WTC11 (cell line): ENCODE results near the gene MARK2. TPM values are rescaled to one million over a fixed set of nuclear protein-coding genes. Genes with fewer than 3 reads are reported as not detected.

Source experiments
- ATAC-seq: fragments of 200-7000 bp; cut with Tn5 transposase; 2 replicates; pipeline ENCODE4 v1.10.0; 2021; ENCODE audit warnings: mild to moderate bottlenecking, moderate library complexity
- CTCF ChIA-PET: fragments of 300-600 bp; sonication (Branson Sonifier 250); formaldehyde crosslinking; loops from one replicate; lab custom pipeline; 2021; ENCODE audit warnings: antibody characterized with exemption; lab: Charles Lee
- POLR2A ChIA-PET: fragments of 350-600 bp; sonication (Branson Sonifier 250); formaldehyde crosslinking; loops from one replicate; lab custom pipeline; 2021; ENCODE audit warnings: antibody characterized with exemption; lab: Charles Lee
- DNase-seq: peaks from one replicate; pipeline ENCODE4 v3.0.0; 2021; ENCODE audit warnings: low spot score
- H3K27ac Mint-ChIP-seq: 2 replicates; pipeline ENCODE4 v1.8.0; 2021; ENCODE audit warnings: mixed read lengths
- H3K27me3 Mint-ChIP-seq: 2 replicates; pipeline ENCODE4 v1.8.0; 2021; ENCODE audit warnings: low read depth, mild to moderate bottlenecking, moderate library complexity, mixed read lengths
- H3K36me3 Mint-ChIP-seq: 2 replicates; pipeline ENCODE4 v1.8.0; 2021; ENCODE audit warnings: mixed read lengths
- H3K4me1 Mint-ChIP-seq: 2 replicates; pipeline ENCODE4 v1.8.0; 2022; ENCODE audit warnings: mixed read lengths
- H3K4me3 Mint-ChIP-seq: 2 replicates; pipeline ENCODE4 v1.8.0; 2021; ENCODE audit warnings: mild to moderate bottlenecking, moderate library complexity, mixed read lengths
- H3K9me3 Mint-ChIP-seq: 2 replicates; pipeline ENCODE4 v1.8.0; 2021; ENCODE audit warnings: mixed read lengths
- E2F5 ChIP-seq: sonication (generic); formaldehyde crosslinking; IDR thresholded peaks from 2 replicates; pipeline ENCODE4 v1.8.1; 2022; ENCODE audit warnings: mild to moderate bottlenecking, moderate library complexity, missing genetic modification reagents
- FOXJ3 ChIP-seq: sonication (generic); formaldehyde crosslinking; IDR thresholded peaks from 2 replicates; pipeline ENCODE4 v1.9.0; 2021; ENCODE audit warnings: missing genetic modification reagents, mild to moderate bottlenecking, borderline replicate concordance
- GRHL2 ChIP-seq: fragments of 250-450 bp; sonication (Bioruptor Pico); IDR thresholded peaks from 2 replicates; pipeline ENCODE4 v1.8.0; 2022; ENCODE audit warnings: mild to moderate bottlenecking, moderate library complexity; ENCODE audit not compliant: insufficient replicate concordance, severe bottlenecking
- GTF2I ChIP-seq: fragments of 250-450 bp; sonication (Bioruptor Pico); conservative IDR thresholded peaks from 2 replicates; pipeline ENCODE4 v1.4.0; 2021; ENCODE audit warnings: mild to moderate bottlenecking
- JAZF1 ChIP-seq: fragments of 250-450 bp; sonication (Bioruptor Pico); IDR thresholded peaks from 2 replicates; pipeline ENCODE4 v1.9.0; 2021; ENCODE audit warnings: moderate library complexity, mild to moderate bottlenecking, inconsistent platforms
- JUN ChIP-seq: sonication (generic); formaldehyde crosslinking; IDR thresholded peaks from 2 replicates; pipeline ENCODE4 v1.8.0; 2023; ENCODE audit warnings: mild to moderate bottlenecking, missing genetic modification reagents
- KAT7 ChIP-seq: sonication (generic); formaldehyde crosslinking; IDR thresholded peaks from 2 replicates; pipeline ENCODE4 v1.8.1; 2023; ENCODE audit warnings: missing genetic modification reagents, mild to moderate bottlenecking, borderline replicate concordance
- MAX ChIP-seq: sonication (generic); formaldehyde crosslinking; IDR thresholded peaks from 2 replicates; pipeline ENCODE4 v1.8.0; 2022; ENCODE audit warnings: mild to moderate bottlenecking, missing genetic modification reagents
- NR1H2 ChIP-seq: sonication (generic); formaldehyde crosslinking; IDR thresholded peaks from 2 replicates; pipeline ENCODE4 v1.9.0; 2021; ENCODE audit warnings: mild to moderate bottlenecking, moderate library complexity, missing genetic modification reagents
- RORB ChIP-seq: fragments of 250-450 bp; sonication (Bioruptor Pico); IDR thresholded peaks from 2 replicates; pipeline ENCODE4 v1.9.0; 2021; ENCODE audit warnings: mild to moderate bottlenecking
- SMAD3 ChIP-seq: sonication (generic); formaldehyde crosslinking; IDR thresholded peaks from 2 replicates; pipeline ENCODE4 v1.8.0; 2022; ENCODE audit warnings: missing genetic modification reagents, mild to moderate bottlenecking, borderline replicate concordance
- SOX15 ChIP-seq: fragments of 250-450 bp; sonication (Bioruptor Pico); IDR thresholded peaks from 2 replicates; pipeline ENCODE4 v1.9.0; 2021; ENCODE audit warnings: mild to moderate bottlenecking
- SP1 ChIP-seq: sonication (generic); formaldehyde crosslinking; conservative IDR thresholded peaks from 2 replicates; pipeline ENCODE4 v1.8.1; 2022; ENCODE audit warnings: missing genetic modification reagents
- TP53 ChIP-seq: sonication (generic); formaldehyde crosslinking; IDR thresholded peaks from 2 replicates; pipeline ENCODE4 v1.8.1; 2023; ENCODE audit warnings: mild to moderate bottlenecking, missing genetic modification reagents
- USF1 ChIP-seq: sonication (generic); formaldehyde crosslinking; IDR thresholded peaks from 2 replicates; pipeline ENCODE4 v1.8.0; 2022; ENCODE audit warnings: mild to moderate bottlenecking, missing genetic modification reagents
- ZNF138 ChIP-seq: sonication (generic); formaldehyde crosslinking; conservative IDR thresholded peaks from 2 replicates; pipeline ENCODE4 v1.8.1; 2022; ENCODE audit warnings: mild to moderate bottlenecking, moderate library complexity, missing genetic modification reagents
- ZNF281 ChIP-seq: sonication (generic); formaldehyde crosslinking; IDR thresholded peaks from 2 replicates; pipeline ENCODE4 v1.8.0; 2023; ENCODE audit warnings: mild to moderate bottlenecking, missing genetic modification reagents
- ZNF416 ChIP-seq: fragments of 250-450 bp; sonication (Bioruptor Pico); IDR thresholded peaks from 2 replicates; pipeline ENCODE4 v1.9.0; 2021; ENCODE audit warnings: mild to moderate bottlenecking, inconsistent platforms
- ZNF532 ChIP-seq: fragments of 250-450 bp; sonication (Bioruptor Pico); IDR thresholded peaks from 2 replicates; pipeline ENCODE4 v1.9.0; 2021; ENCODE audit warnings: mild to moderate bottlenecking, borderline replicate concordance
- ZNF671 ChIP-seq: fragments of 250-450 bp; sonication (Bioruptor Pico); IDR thresholded peaks from 2 replicates; pipeline ENCODE4 v1.8.0; 2021; ENCODE audit warnings: mild to moderate bottlenecking
- total RNA-seq: library from RNA; stranded (reverse); gene quantifications from 3 replicates; pipeline ENCODE4 v1.2.3, GENCODE V29; 2021
- TF ChIP-seq, protein P1 (sequence below): sonication (generic); formaldehyde crosslinking; IDR thresholded peaks from 2 replicates; pipeline ENCODE4 v1.8.0; 2022; ENCODE audit warnings: mild to moderate bottlenecking, missing genetic modification reagents
- TF ChIP-seq, protein P2 (sequence below): sonication (generic); formaldehyde crosslinking; conservative IDR thresholded peaks from 2 replicates; pipeline ENCODE4 v1.8.1; 2022; ENCODE audit warnings: mild to moderate bottlenecking, missing genetic modification reagents
- TF ChIP-seq, protein P3 (sequence below): sonication (generic); formaldehyde crosslinking; IDR thresholded peaks from 2 replicates; pipeline ENCODE4 v1.8.0; 2022; ENCODE audit warnings: mild to moderate bottlenecking, missing genetic modification reagents
- TF ChIP-seq, protein P4 (sequence below): sonication (generic); formaldehyde crosslinking; IDR thresholded peaks from 2 replicates; pipeline ENCODE4 v1.8.1; 2022; ENCODE audit warnings: low read depth, mild to moderate bottlenecking, moderate library complexity, missing genetic modification reagents, borderline replicate concordance

Gene MARK2
- total RNA-seq, 1 experiment from 2014 or later = 57.4 TPM

- no peak for TF ChIP-seq ZNF281
- no peak for TF ChIP-seq KAT7 (CRISPR knock-in tag)
- no peak for TF ChIP-seq GTF2I (CRISPR knock-in tag)
- no peak for TF ChIP-seq ZNF138 (CRISPR knock-in tag)
- no peak for TF ChIP-seq ZNF532 (CRISPR knock-in tag)
- TF ChIP-seq E2F5 (CRISPR knock-in tag) = no peak
Measured at GRCh38 chr11:63793161-63793560, 45.7 kb upstream of the MARK2 start (continued).

DNA sequence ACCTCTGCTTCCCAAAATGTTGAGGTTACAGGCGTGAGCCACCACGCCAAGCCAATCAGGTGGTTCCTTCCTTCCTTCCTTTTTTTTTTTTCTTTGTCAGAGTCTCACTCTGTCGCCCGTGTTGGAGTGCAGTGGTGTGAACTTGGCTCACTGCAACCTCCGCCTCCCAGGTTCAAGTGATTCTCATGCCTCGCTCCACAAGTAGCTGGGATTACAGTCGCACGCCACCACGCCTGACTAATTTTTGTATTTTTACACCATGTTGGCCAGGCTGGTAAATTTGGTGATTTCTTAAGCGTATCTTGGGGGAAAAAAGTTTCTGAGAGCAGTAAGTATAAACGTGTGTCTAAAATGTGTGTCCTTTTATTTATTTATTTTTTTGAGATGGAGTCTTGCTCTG is 43.8 kb upstream of the MARK2 start:
- DNase-seq = no peak
- no peaks in the 10 kb centered on the region for H3K4me1 Mint-ChIP-seq
- H3K27me3 Mint-ChIP-seq = peaks cover 31% of the 10 kb centered on the region
- no peak overlapping the region for H3K27ac Mint-ChIP-seq
- ChIA-PET POLR2A (no interaction called here), CTCF (no interaction called here)
- no peak overlapping the region for H3K4me3 Mint-ChIP-seq
- no peak for ATAC-seq
- H3K9me3 Mint-ChIP-seq = peaks cover 30% of the 10 kb centered on the region
- peaks cover 17% of the 10 kb centered on the region for H3K36me3 Mint-ChIP-seq
- no peak for TF ChIP-seq ZNF671 (CRISPR knock-in tag)
- TF ChIP-seq ZNF416 = no peak
- TF ChIP-seq RORB (CRISPR knock-in tag) = no peak
- TF ChIP-seq TP53 = no peak
- TF ChIP-seq MAX (CRISPR knock-in tag) = no peak
- TF ChIP-seq SP1 (CRISPR knock-in tag) = no peak
- TF ChIP-seq, protein P1, sequence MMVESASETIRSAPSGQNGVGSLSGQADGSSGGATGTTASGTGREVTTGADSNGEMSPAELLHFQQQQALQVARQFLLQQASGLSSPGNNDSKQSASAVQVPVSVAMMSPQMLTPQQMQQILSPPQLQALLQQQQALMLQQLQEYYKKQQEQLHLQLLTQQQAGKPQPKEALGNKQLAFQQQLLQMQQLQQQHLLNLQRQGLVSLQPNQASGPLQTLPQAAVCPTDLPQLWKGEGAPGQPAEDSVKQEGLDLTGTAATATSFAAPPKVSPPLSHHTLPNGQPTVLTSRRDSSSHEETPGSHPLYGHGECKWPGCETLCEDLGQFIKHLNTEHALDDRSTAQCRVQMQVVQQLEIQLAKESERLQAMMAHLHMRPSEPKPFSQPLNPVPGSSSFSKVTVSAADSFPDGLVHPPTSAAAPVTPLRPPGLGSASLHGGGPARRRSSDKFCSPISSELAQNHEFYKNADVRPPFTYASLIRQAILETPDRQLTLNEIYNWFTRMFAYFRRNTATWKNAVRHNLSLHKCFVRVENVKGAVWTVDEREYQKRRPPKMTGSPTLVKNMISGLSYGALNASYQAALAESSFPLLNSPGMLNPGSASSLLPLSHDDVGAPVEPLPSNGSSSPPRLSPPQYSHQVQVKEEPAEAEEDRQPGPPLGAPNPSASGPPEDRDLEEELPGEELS (CRISPR knock-in tag) = no peak
- no peak for TF ChIP-seq FOXJ3
- TF ChIP-seq, protein P2, sequence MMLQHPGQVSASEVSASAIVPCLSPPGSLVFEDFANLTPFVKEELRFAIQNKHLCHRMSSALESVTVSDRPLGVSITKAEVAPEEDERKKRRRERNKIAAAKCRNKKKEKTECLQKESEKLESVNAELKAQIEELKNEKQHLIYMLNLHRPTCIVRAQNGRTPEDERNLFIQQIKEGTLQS (CRISPR knock-in tag) = no peak
- no peak for TF ChIP-seq JAZF1
- no peak for TF ChIP-seq KAT7 (CRISPR knock-in tag)
- no peak for TF ChIP-seq SOX15
- TF ChIP-seq, protein P3, sequence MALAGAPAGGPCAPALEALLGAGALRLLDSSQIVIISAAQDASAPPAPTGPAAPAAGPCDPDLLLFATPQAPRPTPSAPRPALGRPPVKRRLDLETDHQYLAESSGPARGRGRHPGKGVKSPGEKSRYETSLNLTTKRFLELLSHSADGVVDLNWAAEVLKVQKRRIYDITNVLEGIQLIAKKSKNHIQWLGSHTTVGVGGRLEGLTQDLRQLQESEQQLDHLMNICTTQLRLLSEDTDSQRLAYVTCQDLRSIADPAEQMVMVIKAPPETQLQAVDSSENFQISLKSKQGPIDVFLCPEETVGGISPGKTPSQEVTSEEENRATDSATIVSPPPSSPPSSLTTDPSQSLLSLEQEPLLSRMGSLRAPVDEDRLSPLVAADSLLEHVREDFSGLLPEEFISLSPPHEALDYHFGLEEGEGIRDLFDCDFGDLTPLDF = no peak
- TF ChIP-seq GRHL2 (CRISPR knock-in tag) = no peak
- TF ChIP-seq NR1H2 (CRISPR knock-in tag) = no peak
- no peak for TF ChIP-seq JUN
- TF ChIP-seq SMAD3 (CRISPR knock-in tag) = no peak
- TF ChIP-seq, protein P4, sequence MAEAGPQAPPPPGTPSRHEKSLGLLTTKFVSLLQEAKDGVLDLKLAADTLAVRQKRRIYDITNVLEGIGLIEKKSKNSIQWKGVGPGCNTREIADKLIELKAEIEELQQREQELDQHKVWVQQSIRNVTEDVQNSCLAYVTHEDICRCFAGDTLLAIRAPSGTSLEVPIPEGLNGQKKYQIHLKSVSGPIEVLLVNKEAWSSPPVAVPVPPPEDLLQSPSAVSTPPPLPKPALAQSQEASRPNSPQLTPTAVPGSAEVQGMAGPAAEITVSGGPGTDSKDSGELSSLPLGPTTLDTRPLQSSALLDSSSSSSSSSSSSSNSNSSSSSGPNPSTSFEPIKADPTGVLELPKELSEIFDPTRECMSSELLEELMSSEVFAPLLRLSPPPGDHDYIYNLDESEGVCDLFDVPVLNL (CRISPR knock-in tag) = no peak
- no peak for TF ChIP-seq USF1 (CRISPR knock-in tag)
